ENCODE results near the gene RNF26.
A peak's percentile ranks its signal among the peaks of the same experiment; 100 is the strongest.

Gene RNF26

DNA sequence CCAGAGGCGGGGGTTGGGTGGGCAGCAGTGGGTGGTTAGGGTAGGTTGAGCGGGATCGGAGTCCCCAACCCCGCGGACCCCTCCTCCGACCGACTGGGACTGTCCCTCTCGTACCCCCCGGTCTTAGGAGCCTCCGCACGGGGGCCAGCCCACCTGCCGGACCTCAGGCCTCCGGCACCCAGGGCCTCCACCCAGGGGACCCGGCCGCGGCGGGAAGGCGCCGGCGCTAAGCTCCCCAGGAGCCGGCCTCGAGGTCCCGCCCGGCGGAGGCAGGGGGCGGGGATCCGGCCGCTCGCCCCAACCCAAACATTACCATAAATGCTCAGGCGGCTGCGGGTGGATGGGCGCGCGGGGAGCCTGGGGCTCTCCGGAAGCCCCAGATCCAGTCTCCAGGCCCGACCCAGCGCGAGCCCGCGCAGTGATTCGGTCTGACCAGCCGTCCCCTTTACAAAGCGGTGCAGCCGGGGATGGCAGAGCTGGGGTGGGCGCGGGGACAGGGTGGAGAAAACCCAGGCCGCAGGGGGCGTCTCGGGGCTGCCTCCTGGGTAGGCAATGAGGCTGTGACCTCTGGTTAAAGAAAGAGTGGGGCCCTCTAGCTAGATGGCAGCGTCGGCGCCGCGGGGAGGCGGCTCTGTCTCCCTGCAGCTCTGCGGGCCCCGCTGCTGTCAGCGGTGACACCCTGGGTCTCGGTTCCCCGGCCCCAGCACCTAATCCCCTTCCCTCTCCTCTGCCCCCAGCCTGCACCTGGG, 13.4 kb upstream of the RNF26 start:
- Histone ChIP-seq H3K4me3 (ENCODE audit: low read depth, low read length) (peak overlapping the region; percentile 21), H3K9me3 (ENCODE audit: control insufficient read depth, insufficient read depth, low read depth, low read length) (no peaks in the 10 kb centered on the region), H3K27ac (ENCODE audit: extremely low read depth, low read depth, low read length) (peak overlapping the region; percentile 57; the same call in 1 of the 2 replicates), H3K4me1 (ENCODE audit: control insufficient read depth, insufficient read depth, low read length) (no peaks in the 10 kb centered on the region; the same call in 1 of the 2 replicates), H3K36me3 (ENCODE audit: control insufficient read depth in 2 of 2, insufficient read depth in 1 of 2, low read length in 2 of 2) (no peaks in the 10 kb centered on the region)
- ChIA-PET CTCF (interaction anchor here (0.6 to 15.8 kb wide), 22 partner anchors 12 to 426 kb away, joined by 3 to 151 read pairs (median 5); partner anchors contain the start of genes C1QTNF5, CBL and RNF26), POLR2A (interaction anchor here (1.0 to 1.3 kb wide), 3 partner anchors 12 to 291 kb away, joined by 3 to 4 read pairs (median 3); partner anchors contain the start of gene SLC37A4)
- TF ChIP-seq GLIS1 (tag by site-specific recombination; IDR thresholded peaks at IDR 0.05) (peak; percentile 92), TRIM28 (IDR thresholded peaks at IDR 0.05; ENCODE audit: borderline replicate concordance, low read length) (no peak), SP2 (tag by site-specific recombination; IDR thresholded peaks at IDR 0.05) (peak; percentile 47), ZNF202 (tag by site-specific recombination; IDR thresholded peaks at IDR 0.05; ENCODE audit: borderline replicate concordance) (no peak), ZBTB8A (tag by site-specific recombination; IDR thresholded peaks at IDR 0.05) (peak; percentile 57), ZBTB20 (tag by site-specific recombination; IDR thresholded peaks at IDR 0.05) (peak; percentile 15; the same call in 1 of the 2 replicates), ZNF335 (tag by site-specific recombination; conservative IDR thresholded peaks at IDR 0.05) (peak; percentile 55), ZFHX2 (tag by site-specific recombination; conservative IDR thresholded peaks at IDR 0.05) (peak; percentile 66; the same call in 1 of the 2 replicates), ZFP41 (tag by site-specific recombination; IDR thresholded peaks at IDR 0.05; ENCODE audit: borderline replicate concordance) (no peak), HOXC10 (CRISPR knock-in tag; IDR thresholded peaks at IDR 0.05) (no peak), ZNF423 (tag by site-specific recombination; IDR thresholded peaks at IDR 0.05) (peak; percentile 65), ZIC2 (tag by site-specific recombination; IDR thresholded peaks at IDR 0.05) (peak; percentile 60), EGR2 (tag by site-specific recombination; IDR thresholded peaks at IDR 0.05; ENCODE audit: low read depth) (peak; percentile 46), ZFP69B (tag by site-specific recombination; IDR thresholded peaks at IDR 0.05) (peak; percentile 62), GLI2 (tag by site-specific recombination; IDR thresholded peaks at IDR 0.05; ENCODE audit: borderline replicate concordance, low read depth) (no peak), GLIS2 (tag by site-specific recombination; IDR thresholded peaks at IDR 0.05) (0 out of 2 replicates have a peak, but pooled peaks have one; percentile 19), SP3 (tag by site-specific recombination; IDR thresholded peaks at IDR 0.05) (0 out of 2 replicates have a peak, but pooled peaks have one; percentile 18)
- TF ChIP-seq, protein P1, sequence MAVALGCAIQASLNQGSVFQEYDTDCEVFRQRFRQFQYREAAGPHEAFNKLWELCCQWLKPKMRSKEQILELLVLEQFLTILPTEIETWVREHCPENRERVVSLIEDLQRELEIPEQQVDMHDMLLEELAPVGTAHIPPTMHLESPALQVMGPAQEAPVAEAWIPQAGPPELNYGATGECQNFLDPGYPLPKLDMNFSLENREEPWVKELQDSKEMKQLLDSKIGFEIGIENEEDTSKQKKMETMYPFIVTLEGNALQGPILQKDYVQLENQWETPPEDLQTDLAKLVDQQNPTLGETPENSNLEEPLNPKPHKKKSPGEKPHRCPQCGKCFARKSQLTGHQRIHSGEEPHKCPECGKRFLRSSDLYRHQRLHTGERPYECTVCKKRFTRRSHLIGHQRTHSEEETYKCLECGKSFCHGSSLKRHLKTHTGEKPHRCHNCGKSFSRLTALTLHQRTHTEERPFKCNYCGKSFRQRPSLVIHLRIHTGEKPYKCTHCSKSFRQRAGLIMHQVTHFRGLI (tag by site-specific recombination; IDR thresholded peaks at IDR 0.05), result peak; percentile 39; the same call in 1 of the 2 replicates
- TF ChIP-seq, protein P2, sequence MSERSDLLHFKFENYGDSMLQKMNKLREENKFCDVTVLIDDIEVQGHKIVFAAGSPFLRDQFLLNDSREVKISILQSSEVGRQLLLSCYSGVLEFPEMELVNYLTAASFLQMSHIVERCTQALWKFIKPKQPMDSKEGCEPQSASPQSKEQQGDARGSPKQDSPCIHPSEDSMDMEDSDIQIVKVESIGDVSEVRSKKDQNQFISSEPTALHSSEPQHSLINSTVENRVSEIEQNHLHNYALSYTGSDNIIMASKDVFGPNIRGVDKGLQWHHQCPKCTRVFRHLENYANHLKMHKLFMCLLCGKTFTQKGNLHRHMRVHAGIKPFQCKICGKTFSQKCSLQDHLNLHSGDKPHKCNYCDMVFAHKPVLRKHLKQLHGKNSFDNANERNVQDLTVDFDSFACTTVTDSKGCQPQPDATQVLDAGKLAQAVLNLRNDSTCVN (tag by site-specific recombination; optimal IDR thresholded peaks at IDR 0.05), result peak; percentile 75
- TF ChIP-seq, protein P3, sequence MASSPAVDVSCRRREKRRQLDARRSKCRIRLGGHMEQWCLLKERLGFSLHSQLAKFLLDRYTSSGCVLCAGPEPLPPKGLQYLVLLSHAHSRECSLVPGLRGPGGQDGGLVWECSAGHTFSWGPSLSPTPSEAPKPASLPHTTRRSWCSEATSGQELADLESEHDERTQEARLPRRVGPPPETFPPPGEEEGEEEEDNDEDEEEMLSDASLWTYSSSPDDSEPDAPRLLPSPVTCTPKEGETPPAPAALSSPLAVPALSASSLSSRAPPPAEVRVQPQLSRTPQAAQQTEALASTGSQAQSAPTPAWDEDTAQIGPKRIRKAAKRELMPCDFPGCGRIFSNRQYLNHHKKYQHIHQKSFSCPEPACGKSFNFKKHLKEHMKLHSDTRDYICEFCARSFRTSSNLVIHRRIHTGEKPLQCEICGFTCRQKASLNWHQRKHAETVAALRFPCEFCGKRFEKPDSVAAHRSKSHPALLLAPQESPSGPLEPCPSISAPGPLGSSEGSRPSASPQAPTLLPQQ (tag by site-specific recombination; IDR thresholded peaks at IDR 0.05), result peak; percentile 88
- TF ChIP-seq, protein P4, sequence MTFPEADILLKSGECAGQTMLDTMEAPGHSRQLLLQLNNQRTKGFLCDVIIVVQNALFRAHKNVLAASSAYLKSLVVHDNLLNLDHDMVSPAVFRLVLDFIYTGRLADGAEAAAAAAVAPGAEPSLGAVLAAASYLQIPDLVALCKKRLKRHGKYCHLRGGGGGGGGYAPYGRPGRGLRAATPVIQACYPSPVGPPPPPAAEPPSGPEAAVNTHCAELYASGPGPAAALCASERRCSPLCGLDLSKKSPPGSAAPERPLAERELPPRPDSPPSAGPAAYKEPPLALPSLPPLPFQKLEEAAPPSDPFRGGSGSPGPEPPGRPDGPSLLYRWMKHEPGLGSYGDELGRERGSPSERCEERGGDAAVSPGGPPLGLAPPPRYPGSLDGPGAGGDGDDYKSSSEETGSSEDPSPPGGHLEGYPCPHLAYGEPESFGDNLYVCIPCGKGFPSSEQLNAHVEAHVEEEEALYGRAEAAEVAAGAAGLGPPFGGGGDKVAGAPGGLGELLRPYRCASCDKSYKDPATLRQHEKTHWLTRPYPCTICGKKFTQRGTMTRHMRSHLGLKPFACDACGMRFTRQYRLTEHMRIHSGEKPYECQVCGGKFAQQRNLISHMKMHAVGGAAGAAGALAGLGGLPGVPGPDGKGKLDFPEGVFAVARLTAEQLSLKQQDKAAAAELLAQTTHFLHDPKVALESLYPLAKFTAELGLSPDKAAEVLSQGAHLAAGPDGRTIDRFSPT (tag by site-specific recombination; IDR thresholded peaks at IDR 0.05), result 0 out of 2 replicates have a peak, but pooled peaks have one; percentile 6
- TF ChIP-seq, protein P5, sequence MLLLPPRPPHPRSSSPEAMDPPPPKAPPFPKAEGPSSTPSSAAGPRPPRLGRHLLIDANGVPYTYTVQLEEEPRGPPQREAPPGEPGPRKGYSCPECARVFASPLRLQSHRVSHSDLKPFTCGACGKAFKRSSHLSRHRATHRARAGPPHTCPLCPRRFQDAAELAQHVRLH (tag by site-specific recombination; IDR thresholded peaks at IDR 0.05), result no peak

Measured in HEK293 (cell line).